Effector CD8-positive, alpha-beta T cell (primary cell): ENCODE data around the gene ABCE1.

Source experiments
- DNase-seq: peaks from one replicate; lab custom pipeline; 2025; lab: John Stamatoyannopoulos, UW

The ABCE1 gene

DNA sequence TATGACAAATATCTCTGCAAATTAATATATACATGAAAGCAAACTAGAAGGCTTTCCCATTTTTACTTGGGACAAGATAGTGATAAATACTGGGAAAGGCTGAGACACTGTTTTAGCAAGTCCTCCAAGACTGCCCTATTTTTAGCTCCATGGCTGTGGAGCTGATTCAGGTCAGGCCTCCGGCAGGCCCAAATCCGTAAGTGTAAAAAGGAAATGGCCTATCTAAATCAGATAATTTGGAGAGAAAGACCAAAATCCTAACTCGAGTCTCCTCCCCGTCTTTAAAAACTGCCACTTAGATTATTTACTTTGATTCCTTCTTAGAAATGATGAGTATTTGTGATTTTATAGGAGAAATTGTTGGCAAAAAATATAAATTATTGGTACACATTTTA is 79.4 kb downstream of the ABCE1 start:
- no peak for DNase-seq

DNA sequence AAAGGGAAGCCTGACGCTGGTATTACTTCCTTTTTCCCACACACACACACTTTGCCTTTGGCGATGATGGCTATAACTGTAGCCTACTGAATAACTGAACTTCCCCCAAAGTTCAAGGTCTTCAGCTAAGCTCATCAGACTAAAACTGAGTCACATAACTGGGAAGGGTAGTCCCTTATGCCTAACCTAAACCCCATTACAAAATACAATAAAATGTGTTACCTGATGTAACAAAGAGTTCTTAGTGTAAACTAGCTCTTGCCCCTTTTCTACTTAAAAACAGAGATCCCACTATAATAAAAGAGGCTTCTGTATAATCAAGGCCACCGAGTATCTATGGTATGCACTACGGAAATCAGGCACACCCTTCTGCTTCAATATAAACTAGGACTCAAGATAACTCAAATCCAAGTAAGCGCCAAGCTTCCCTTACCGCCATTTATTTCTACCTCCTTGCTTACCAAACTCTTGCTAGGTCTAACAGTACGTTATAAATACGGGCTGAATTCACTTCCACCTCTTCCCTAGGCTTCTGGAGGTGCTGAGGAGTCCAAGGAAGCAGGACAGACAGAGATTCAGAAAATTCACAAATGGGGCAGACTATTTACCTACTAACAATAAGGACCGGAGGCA is 79.9 kb downstream of the ABCE1 start:
- DNase-seq: no peak

DNA sequence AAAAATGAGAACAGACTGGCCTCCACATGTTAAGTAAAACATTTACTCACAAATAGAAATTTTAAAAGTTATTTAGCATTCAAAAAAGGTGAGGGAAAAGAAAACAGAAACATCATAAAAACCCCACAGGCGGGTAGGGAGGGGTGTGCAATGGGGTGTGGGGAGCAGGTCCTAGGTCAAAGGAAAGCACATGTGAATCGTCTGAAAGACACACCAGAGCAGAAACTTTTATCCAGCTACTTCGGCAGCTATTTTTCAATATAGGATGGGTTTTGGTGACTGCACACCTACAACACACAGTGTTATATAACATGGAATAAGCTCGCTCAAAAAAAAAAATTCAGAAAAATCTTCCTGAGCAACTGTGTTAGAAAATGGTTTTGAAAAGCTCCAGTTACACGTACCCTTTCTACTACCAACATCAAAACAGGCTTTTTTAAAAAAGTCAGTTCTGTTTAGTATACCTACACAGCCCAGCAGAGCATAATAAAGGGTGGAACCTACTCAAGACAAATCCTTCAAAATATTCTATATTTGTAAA is 80.7 kb downstream of the ABCE1 start:
- no peak for DNase-seq
